ENCODE results near the gene GRIK4.

Gene GRIK4

DNA sequence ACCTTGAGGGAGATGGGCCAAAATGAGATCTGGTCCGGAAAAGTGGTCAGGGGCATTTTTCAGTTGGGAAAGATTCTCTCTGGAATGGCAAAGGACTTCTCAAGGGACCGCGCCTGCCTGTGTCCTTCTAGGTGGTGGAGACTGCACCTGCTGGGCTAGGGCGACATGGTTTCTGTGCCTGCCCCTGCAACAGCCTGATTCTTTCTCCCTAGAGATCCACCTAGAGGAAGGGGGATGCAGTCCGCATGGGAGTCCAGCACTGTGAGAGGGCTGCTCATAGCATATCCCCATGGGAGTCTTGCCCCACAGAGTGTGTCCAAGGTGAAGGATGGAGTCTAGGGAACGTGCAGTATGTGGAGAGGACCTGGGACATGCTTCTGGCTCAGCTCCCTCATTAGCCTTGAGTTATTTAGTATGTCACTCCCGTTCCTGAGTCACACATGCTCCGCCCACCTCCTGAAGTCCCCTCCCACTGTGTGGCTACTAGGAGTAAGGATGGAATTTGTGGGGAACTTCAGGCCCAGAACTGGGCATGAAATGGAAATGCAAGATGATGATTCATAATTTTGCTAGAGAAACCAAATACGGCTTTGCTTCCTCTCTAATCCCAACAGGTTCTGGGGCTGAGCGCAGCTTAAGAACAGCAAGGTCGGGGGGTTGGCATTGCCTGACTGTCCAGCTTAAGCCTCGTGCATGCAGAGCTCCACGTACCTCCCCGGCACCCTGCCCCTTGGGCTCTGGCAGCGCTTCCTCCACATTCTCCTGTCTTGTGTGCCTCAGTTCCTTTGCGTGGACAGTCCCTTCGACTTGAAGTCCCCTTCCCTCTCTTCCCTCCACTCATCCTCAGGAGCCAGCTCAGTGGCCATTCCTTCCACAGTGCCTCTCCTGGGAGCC is 35.0 kb downstream of the GRIK4 start:
- H3K4me1 ChIP-seq (ENCODE audit: insufficient read depth, poor library complexity, severe bottlenecking): peaks cover 21% of the 10 kb centered on the region
- no peaks in the 10 kb centered on the region for H3K9me3 ChIP-seq (ENCODE audit: severe bottlenecking)
- ATAC-seq (ENCODE audit: low read depth) (peak; percentile 91), DNase-seq (ENCODE audit: low spot score) (peak; percentile 86)
- no peak overlapping the region for H3K4me3 ChIP-seq (ENCODE audit: severe bottlenecking)
- no peak for TF ChIP-seq CTCF (IDR thresholded peaks at IDR 0.05; ENCODE audit: poor library complexity, severe bottlenecking)
- no peaks in the 10 kb centered on the region for H3K27me3 ChIP-seq (ENCODE audit: insufficient read depth, poor library complexity, severe bottlenecking)
- no peaks in the 10 kb centered on the region for H3K36me3 ChIP-seq (ENCODE audit: low read depth)
- H3K27ac ChIP-seq (ENCODE audit: poor library complexity, severe bottlenecking): peak overlapping the region; percentile 37

DNA sequence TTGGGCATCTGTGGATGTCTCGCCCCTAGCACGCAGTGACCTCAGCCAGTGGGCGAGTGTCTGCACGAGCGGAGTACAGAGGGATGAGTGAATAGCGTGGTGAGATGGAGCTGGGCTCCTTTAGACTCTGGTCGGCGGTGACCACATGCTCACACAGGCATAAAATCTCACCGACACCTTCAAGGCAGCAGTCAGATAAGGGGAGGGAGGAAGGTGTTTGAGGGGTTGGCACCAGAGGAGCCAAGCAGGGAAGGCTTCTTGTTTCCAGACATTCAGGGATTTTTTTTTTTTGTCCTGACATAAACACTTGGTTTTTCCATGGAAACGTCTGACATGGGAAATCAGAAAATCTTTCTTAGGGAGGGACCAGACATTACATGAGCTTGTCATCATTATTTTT is 35.8 kb downstream of the GRIK4 start:
- peak overlapping the region; percentile 37 for H3K27ac ChIP-seq (ENCODE audit: poor library complexity, severe bottlenecking)
- ATAC-seq (ENCODE audit: low read depth): no peak

GRCh38 chr11:120547811-120548681 is 36.5 kb downstream of the GRIK4 start:
- Histone ChIP-seq H3K4me1 (ENCODE audit: insufficient read depth, poor library complexity, severe bottlenecking) (peaks cover 21% of the 10 kb centered on the region), H3K9me3 (ENCODE audit: severe bottlenecking) (no peaks in the 10 kb centered on the region), H3K27me3 (ENCODE audit: insufficient read depth, poor library complexity, severe bottlenecking) (no peaks in the 10 kb centered on the region), H3K27ac (ENCODE audit: poor library complexity, severe bottlenecking) (no peak overlapping the region), H3K4me3 (ENCODE audit: severe bottlenecking) (no peak overlapping the region), H3K36me3 (ENCODE audit: low read depth) (no peaks in the 10 kb centered on the region)
- DNase-seq (ENCODE audit: low spot score) (peak; percentile 82), ATAC-seq (ENCODE audit: low read depth) (peak; percentile 74)
- no peak for TF ChIP-seq CTCF (IDR thresholded peaks at IDR 0.05; ENCODE audit: poor library complexity, severe bottlenecking)

More for the DNA sequence above, 35.8 kb downstream of the GRIK4 start:
- no peak for DNase-seq (ENCODE audit: low spot score)
- H3K4me1 ChIP-seq (ENCODE audit: insufficient read depth, poor library complexity, severe bottlenecking): peaks cover 21% of the 10 kb centered on the region
- H3K9me3 ChIP-seq (ENCODE audit: severe bottlenecking): no peaks in the 10 kb centered on the region
- no peaks in the 10 kb centered on the region for H3K27me3 ChIP-seq (ENCODE audit: insufficient read depth, poor library complexity, severe bottlenecking)
- no peak for TF ChIP-seq CTCF (IDR thresholded peaks at IDR 0.05; ENCODE audit: poor library complexity, severe bottlenecking)
- no peaks in the 10 kb centered on the region for H3K36me3 ChIP-seq (ENCODE audit: low read depth)
- no peak overlapping the region for H3K4me3 ChIP-seq (ENCODE audit: severe bottlenecking)

GRCh38 chr11:120548682-120549209 is 37.2 kb downstream of the GRIK4 start:
- ATAC-seq (ENCODE audit: low read depth): no peak
- H3K4me1 ChIP-seq (ENCODE audit: insufficient read depth, poor library complexity, severe bottlenecking): peaks cover 21% of the 10 kb centered on the region
- no peak for DNase-seq (ENCODE audit: low spot score)
- H3K27me3 ChIP-seq (ENCODE audit: insufficient read depth, poor library complexity, severe bottlenecking): no peaks in the 10 kb centered on the region
- no peak overlapping the region for H3K4me3 ChIP-seq (ENCODE audit: severe bottlenecking)
- H3K9me3 ChIP-seq (ENCODE audit: severe bottlenecking): no peaks in the 10 kb centered on the region
- no peak for TF ChIP-seq CTCF (IDR thresholded peaks at IDR 0.05; ENCODE audit: poor library complexity, severe bottlenecking)
- no peak overlapping the region for H3K27ac ChIP-seq (ENCODE audit: poor library complexity, severe bottlenecking)
- no peaks in the 10 kb centered on the region for H3K36me3 ChIP-seq (ENCODE audit: low read depth)

Measured in RWPE2 (cell line).